PC-9 (cell line): ENCODE data around the gene DNAI4. TPM values are rescaled to one million over a fixed set of nuclear protein-coding genes. Genes with fewer than 3 reads are reported as not detected.

Experiments
- BruUV-seq: library from RNA; stranded (reverse); fragments of 400-500 nt; replicated peaks from 2 replicates; lab custom pipeline; 2021; lab: Mats Ljungman, UMichigan
- CTCF ChIA-PET: fragments of 300-600 bp; sonication (Branson Sonifier 250); formaldehyde crosslinking; loops from one replicate; lab custom pipeline; 2022; ENCODE audit warnings: antibody characterized with exemption; lab: Charles Lee
- POLR2A ChIA-PET: fragments of 300-600 bp; sonication (Branson Sonifier 250); formaldehyde crosslinking; loops from one replicate; lab custom pipeline; 2022; ENCODE audit warnings: antibody characterized with exemption; ENCODE audit not compliant: unreplicated experiment; lab: Charles Lee
- DNase-seq, 2 experiments: peaks; one replicate each; pipeline versions ENCODE4 v3.0.0 to v3.0.0-alpha.2; 2015 to 2022; ENCODE audit warnings: mixed read lengths in 1 of 2
- H2AFZ ChIP-seq: fragments of 200-600 bp; sonication (generic); 2 replicates; pipeline ENCODE4 v1.8.1; 2017; ENCODE audit warnings: antibody characterized with exemption
- H3F3A ChIP-seq: fragments of 200-600 bp; sonication (generic); 2 replicates; pipeline ENCODE4 v1.8.1; 2017; ENCODE audit warnings: antibody characterized with exemption, mild to moderate bottlenecking, low read depth; ENCODE audit not compliant: insufficient read depth
- H3K27ac ChIP-seq: fragments of 200-600 bp; sonication (generic); 2 replicates; pipeline ENCODE4 v1.6.1; 2016; ENCODE audit warnings: mixed run types
- H3K27me3 ChIP-seq: fragments of 200-600 bp; sonication (generic); 2 replicates; pipeline ENCODE4 v1.6.1; 2016; ENCODE audit warnings: low read depth, mixed run types; ENCODE audit not compliant: insufficient read depth
- H3K36me3 ChIP-seq: fragments of 200-600 bp; sonication (generic); 2 replicates; pipeline ENCODE4 v1.6.1; 2016; ENCODE audit warnings: low read depth, mixed run types
- H3K4me1 ChIP-seq: fragments of 200-600 bp; sonication (generic); replicated peaks from 2 replicates; pipeline ENCODE4 v1.6.1; 2016; ENCODE audit warnings: mixed run types; ENCODE audit not compliant: insufficient read depth
- H3K4me2 ChIP-seq: fragments of 200-600 bp; sonication (generic); 2 replicates; pipeline ENCODE4 v1.6.1; 2017; ENCODE audit warnings: mixed run types
- H3K4me3 ChIP-seq: fragments of 200-600 bp; sonication (generic); 2 replicates; pipeline ENCODE4 v1.6.1; 2016; ENCODE audit warnings: mixed run types
- H3K79me2 ChIP-seq: fragments of 200-600 bp; sonication (generic); 2 replicates; pipeline ENCODE4 v1.6.1; 2017; ENCODE audit warnings: low read depth, mixed run types
- H3K9me2 ChIP-seq: fragments of 200-600 bp; sonication (generic); 2 replicates; pipeline ENCODE4 v1.8.1; 2017; ENCODE audit warnings: mild to moderate bottlenecking; ENCODE audit not compliant: insufficient read depth
- H3K9me3 ChIP-seq: fragments of 200-600 bp; sonication (generic); 2 replicates; pipeline ENCODE4 v1.8.1; 2016; ENCODE audit warnings: low read depth; ENCODE audit not compliant: insufficient read depth
- H4K20me1 ChIP-seq: fragments of 200-600 bp; sonication (generic); 2 replicates; pipeline ENCODE4 v1.8.1; 2017; ENCODE audit not compliant: insufficient read depth
- EZH2 ChIP-seq: fragments of 200-600 bp; sonication (generic); IDR thresholded peaks from 2 replicates; pipeline ENCODE4 v1.8.0; 2017; ENCODE audit warnings: antibody characterized with exemption, low read depth
- intact Hi-C: fragments of 100-400 bp; cut with micrococcal nuclease; formaldehyde crosslinking; loops from one replicate; pipeline ENCODE4 v1.10.0; 2022; ENCODE audit not compliant: unreplicated experiment
- total RNA-seq: library from RNA; stranded (reverse); gene quantifications from 2 replicates; pipeline ENCODE4 v1.2.3, GENCODE V29; 2021
- TF ChIP-seq, protein P1 (sequence below): fragments of 200-600 bp; sonication (generic); conservative IDR thresholded peaks from 2 replicates; pipeline ENCODE4 v1.6.1; 2017; ENCODE audit warnings: mixed run types, antibody characterized with exemption, mild to moderate bottlenecking, moderate library complexity

DNAI4 gene
- total RNA-seq, 1 experiment from 2014 or later = 12.6 TPM

DNA sequence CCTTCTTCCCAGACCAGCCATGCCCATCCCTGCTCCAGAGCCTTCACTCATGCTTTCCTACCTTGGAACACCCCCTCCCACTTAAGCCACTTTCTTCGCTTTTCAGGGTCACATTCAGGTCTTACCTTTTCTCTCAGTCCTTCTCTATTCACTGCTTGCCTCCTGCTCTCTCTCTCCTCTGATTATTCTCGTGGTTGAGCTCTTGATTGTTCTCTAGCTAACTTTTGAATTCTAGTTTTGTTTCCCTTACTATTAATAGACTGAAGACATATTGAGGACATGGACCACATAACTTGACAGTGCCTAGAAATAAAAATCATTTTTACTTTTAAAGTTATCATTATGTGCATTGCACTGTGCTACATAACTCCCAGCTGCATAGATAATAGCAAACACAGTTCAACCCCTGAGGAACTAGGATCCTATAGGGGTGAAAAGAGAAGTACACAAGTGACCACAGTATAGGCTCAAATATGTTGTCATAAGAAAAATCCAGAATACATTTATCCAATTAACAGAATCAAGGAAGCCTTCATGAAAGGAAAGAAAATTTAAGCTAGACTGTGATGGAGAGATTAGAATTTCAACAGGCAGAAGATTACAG, 145.1 kb downstream of the DNAI4 start:
- intact Hi-C loops = no loop called here
- no peak overlapping the region for H3K4me2 ChIP-seq

DNA sequence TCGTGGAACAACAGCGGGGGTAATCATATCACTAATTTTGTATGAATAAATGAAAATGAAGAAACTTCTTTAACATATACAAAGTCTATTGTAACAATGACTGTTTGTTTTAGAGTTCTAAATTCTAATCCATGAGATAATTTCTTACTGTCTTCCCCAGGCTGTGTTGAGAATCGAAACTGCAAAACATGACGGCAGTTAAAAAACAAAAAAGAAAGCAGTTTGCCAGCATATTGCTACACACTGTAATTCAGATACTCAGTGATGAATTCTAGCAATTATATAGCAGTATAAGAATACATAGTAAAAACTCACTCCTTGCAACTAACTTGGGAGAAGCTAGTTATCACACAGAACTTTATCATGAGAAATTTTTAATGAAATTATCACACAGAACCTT, 145.7 kb downstream of the DNAI4 start:
- CTCF ChIA-PET = no interaction called here
- BruUV-seq = no TSS peak
- intact Hi-C loops = no loop called here

More for the DNA sequence above, 145.1 kb downstream of the DNAI4 start:
- no peaks in the 10 kb centered on the region; the same call in 1 of the 2 replicates for H4K20me1 ChIP-seq
- ChIA-PET POLR2A (no interaction called here), CTCF (no interaction called here)
- BruUV-seq = no TSS peak
- H3K27ac ChIP-seq = no peak overlapping the region
- no peaks in the 10 kb centered on the region for H3K36me3 ChIP-seq
- H3K79me2 ChIP-seq = no peaks in the 10 kb centered on the region
- H2AFZ ChIP-seq = no peak overlapping the region; the same call in 1 of the 2 replicates
- no peaks in the 10 kb centered on the region for H3K9me2 ChIP-seq
- TF ChIP-seq, protein P1, sequence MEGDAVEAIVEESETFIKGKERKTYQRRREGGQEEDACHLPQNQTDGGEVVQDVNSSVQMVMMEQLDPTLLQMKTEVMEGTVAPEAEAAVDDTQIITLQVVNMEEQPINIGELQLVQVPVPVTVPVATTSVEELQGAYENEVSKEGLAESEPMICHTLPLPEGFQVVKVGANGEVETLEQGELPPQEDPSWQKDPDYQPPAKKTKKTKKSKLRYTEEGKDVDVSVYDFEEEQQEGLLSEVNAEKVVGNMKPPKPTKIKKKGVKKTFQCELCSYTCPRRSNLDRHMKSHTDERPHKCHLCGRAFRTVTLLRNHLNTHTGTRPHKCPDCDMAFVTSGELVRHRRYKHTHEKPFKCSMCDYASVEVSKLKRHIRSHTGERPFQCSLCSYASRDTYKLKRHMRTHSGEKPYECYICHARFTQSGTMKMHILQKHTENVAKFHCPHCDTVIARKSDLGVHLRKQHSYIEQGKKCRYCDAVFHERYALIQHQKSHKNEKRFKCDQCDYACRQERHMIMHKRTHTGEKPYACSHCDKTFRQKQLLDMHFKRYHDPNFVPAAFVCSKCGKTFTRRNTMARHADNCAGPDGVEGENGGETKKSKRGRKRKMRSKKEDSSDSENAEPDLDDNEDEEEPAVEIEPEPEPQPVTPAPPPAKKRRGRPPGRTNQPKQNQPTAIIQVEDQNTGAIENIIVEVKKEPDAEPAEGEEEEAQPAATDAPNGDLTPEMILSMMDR = no peak
- TF ChIP-seq EZH2 = no peak
- no peak for DNase-seq
- H3K4me1 ChIP-seq = no peaks in the 10 kb centered on the region
- H3F3A ChIP-seq = no peaks in the 10 kb centered on the region
- H3K9me3 ChIP-seq = no peaks in the 10 kb centered on the region
- no peaks in the 10 kb centered on the region for H3K27me3 ChIP-seq
- no peak overlapping the region for H3K4me3 ChIP-seq

GRCh38 chr1:66778266-66778665, 146.4 kb downstream of the DNAI4 start:
- Histone ChIP-seq H3K4me3 (no peak overlapping the region), H3K9me3 (no peaks in the 10 kb centered on the region), H3K4me1 (no peaks in the 10 kb centered on the region), H3K36me3 (no peaks in the 10 kb centered on the region), H4K20me1 (no peaks in the 10 kb centered on the region; the same call in 1 of the 2 replicates), H3K27ac (no peak overlapping the region), H3K4me2 (no peak overlapping the region), H3K79me2 (no peaks in the 10 kb centered on the region), H3F3A (no peaks in the 10 kb centered on the region), H3K27me3 (no peaks in the 10 kb centered on the region), H2AFZ (no peak overlapping the region), H3K9me2 (no peaks in the 10 kb centered on the region)
- ChIA-PET POLR2A (no interaction called here), CTCF (no interaction called here)
- intact Hi-C loops = no loop called here
- TF ChIP-seq, protein P1 = no peak
- TF ChIP-seq EZH2 = no peak
- DNase-seq = no peak
- BruUV-seq = no TSS peak

More for the DNA sequence above, 145.7 kb downstream of the DNAI4 start:
- no peak overlapping the region for H3K4me3 ChIP-seq
- no peaks in the 10 kb centered on the region for H3K36me3 ChIP-seq
- no peak for TF ChIP-seq EZH2
- TF ChIP-seq, protein P1 = no peak
- H3K9me3 ChIP-seq = no peaks in the 10 kb centered on the region
- H3K9me2 ChIP-seq = no peaks in the 10 kb centered on the region
- no peak overlapping the region for H2AFZ ChIP-seq
- no peaks in the 10 kb centered on the region; the same call in 1 of the 2 replicates for H4K20me1 ChIP-seq
- no peaks in the 10 kb centered on the region for H3K79me2 ChIP-seq
- H3K4me1 ChIP-seq = no peaks in the 10 kb centered on the region
- H3K4me2 ChIP-seq = no peak overlapping the region
- H3K27ac ChIP-seq = no peak overlapping the region
- POLR2A ChIA-PET = no interaction called here
- H3K27me3 ChIP-seq = no peaks in the 10 kb centered on the region
- DNase-seq = no peak
- no peaks in the 10 kb centered on the region for H3F3A ChIP-seq
